PC-9 (cell line): ENCODE measurements around the gene CDC14B.

Experiments used
- CTCF ChIP-seq: fragments of 200-600 bp; sonication (generic); conservative IDR thresholded peaks from 2 replicates; pipeline ENCODE4 v1.6.1; 2017; ENCODE audit warnings: mixed run types, antibody characterized with exemption, mild to moderate bottlenecking, moderate library complexity
- EZH2 ChIP-seq: fragments of 200-600 bp; sonication (generic); IDR thresholded peaks from 2 replicates; pipeline ENCODE4 v1.8.0; 2017; ENCODE audit warnings: antibody characterized with exemption, low read depth

DNA sequence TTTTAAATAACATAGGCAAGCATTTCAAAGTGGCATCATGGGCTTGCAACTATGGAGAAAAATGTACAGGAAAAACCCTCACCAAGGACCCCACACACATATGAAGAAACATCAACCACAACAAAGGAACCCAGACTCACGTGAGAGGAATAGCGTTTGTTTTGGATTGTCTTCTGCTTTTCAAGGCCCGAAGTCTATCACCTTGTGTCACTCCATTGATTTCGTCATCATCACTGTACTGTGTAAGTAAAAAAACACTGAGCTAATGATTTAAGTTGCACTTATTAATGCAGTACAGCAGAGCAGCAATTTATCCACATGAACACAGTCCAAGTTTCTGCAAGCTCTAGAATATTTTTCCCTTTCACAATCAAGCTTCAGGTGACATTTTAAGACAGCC is 97.3 kb downstream of the CDC14B start:
- no peak for TF ChIP-seq CTCF
- no peak for TF ChIP-seq EZH2
